IMR-90 (cell line): ENCODE measurements around the gene BRD1. TPM values are rescaled to one million over a fixed set of nuclear protein-coding genes. Genes with fewer than 3 reads are reported as not detected.

Experiments
- ATAC-seq: fragments of 200-7000 bp; cut with Tn5 transposase; 2 replicates; pipeline ENCODE4 v1.9.1; 2020; ENCODE audit warnings: low read depth, mild to moderate bottlenecking, moderate library complexity
- BruUV-seq: library from RNA; stranded (reverse); fragments of 400-500 nt; replicated peaks from 2 replicates; lab custom pipeline; 2021; lab: Mats Ljungman, UMichigan
- CTCF ChIA-PET: fragments of 300-600 bp; formaldehyde crosslinking; extraction: SDS; loops from one replicate; lab custom pipeline; 2021; ENCODE audit warnings: antibody characterized with exemption; lab: Yijun Ruan, JAX
- POLR2A ChIA-PET: fragments of 300-600 bp; sonication (Branson Sonifier 250); formaldehyde crosslinking; loops from one replicate; lab custom pipeline; 2022; ENCODE audit warnings: antibody characterized with exemption; ENCODE audit not compliant: unreplicated experiment; lab: Charles Lee
- DNase-seq: peaks from one replicate; pipeline ENCODE4 v3.0.0; 2013
- H2AFZ ChIP-seq: replicated peaks from 2 replicates; pipeline ENCODE3; 2013; ENCODE audit warnings: low read length, mild to moderate bottlenecking; ENCODE audit not compliant: poor library complexity
- H2AK5ac ChIP-seq: 2 replicates; pipeline ENCODE4 v1.6.1; 2013; ENCODE audit warnings: low read depth, low read length, inconsistent platforms
- H2AK9ac ChIP-seq: replicated peaks from 2 replicates; pipeline ENCODE3; 2013; ENCODE audit warnings: mild to moderate bottlenecking, low read depth, low read length, moderate library complexity; ENCODE audit not compliant: poor library complexity
- H2BK120ac ChIP-seq: 2 replicates; pipeline ENCODE4 v1.6.1; 2013; ENCODE audit warnings: low read depth, low read length, inconsistent platforms
- H2BK15ac ChIP-seq: 3 replicates; pipeline ENCODE4 v1.6.1; 2013; ENCODE audit warnings: low read depth, low read length, inconsistent platforms
- H2BK20ac ChIP-seq: 2 replicates; pipeline ENCODE4 v1.6.1; 2013; ENCODE audit warnings: low read depth, mild to moderate bottlenecking, inconsistent platforms, low read length, moderate library complexity
- H2BK5ac ChIP-seq: 2 replicates; pipeline ENCODE4 v1.6.1; 2013; ENCODE audit warnings: mild to moderate bottlenecking, low read depth, low read length, inconsistent platforms; ENCODE audit not compliant: poor library complexity, severe bottlenecking
- H3K14ac ChIP-seq: replicated peaks from 2 replicates; pipeline ENCODE4 v1.6.1; 2013; ENCODE audit warnings: low read depth, low read length, inconsistent platforms
- H3K18ac ChIP-seq: 2 replicates; pipeline ENCODE4 v1.6.1; 2013; ENCODE audit warnings: low read depth, low read length, control low read depth
- H3K23ac ChIP-seq: 2 replicates; pipeline ENCODE4 v1.6.1; 2013; ENCODE audit warnings: low read depth, low read length, inconsistent platforms
- H3K27ac ChIP-seq: 2 replicates; pipeline ENCODE4 v1.5.1; 2013; ENCODE audit warnings: mild to moderate bottlenecking, control low read depth, low read length; ENCODE audit not compliant: insufficient read depth
- H3K27me3 ChIP-seq: 2 replicates; pipeline ENCODE4 v1.6.1; 2013; ENCODE audit warnings: low read length; ENCODE audit not compliant: control insufficient read depth, insufficient read depth
- H3K36me3 ChIP-seq: 2 replicates; pipeline ENCODE4 v1.6.1; 2013; ENCODE audit warnings: low read length, mixed read lengths; ENCODE audit not compliant: control insufficient read depth, insufficient read depth
- H3K4ac ChIP-seq: 2 replicates; pipeline ENCODE4 v1.6.1; 2013; ENCODE audit warnings: low read depth, low read length, inconsistent platforms
- H3K4me1 ChIP-seq: 2 replicates; pipeline ENCODE4 v1.6.1; 2013; ENCODE audit warnings: low read length, mixed read lengths; ENCODE audit not compliant: control insufficient read depth, insufficient read depth
- H3K4me2 ChIP-seq: 2 replicates; pipeline ENCODE4 v1.6.1; 2013; ENCODE audit warnings: low read depth, mild to moderate bottlenecking, control low read depth, low read length, moderate library complexity
- H3K4me3 ChIP-seq: 2 replicates; pipeline ENCODE4 v1.5.1; 2013; ENCODE audit warnings: low read depth, mild to moderate bottlenecking, control low read depth, low read length, moderate library complexity; ENCODE audit not compliant: insufficient read depth
- H3K56ac ChIP-seq: 2 replicates; pipeline ENCODE4 v1.6.1; 2013; ENCODE audit warnings: low read length, inconsistent platforms; ENCODE audit not compliant: insufficient read depth; ENCODE audit errors: extremely low read depth
- H3K79me1 ChIP-seq, 2 experiments: 2 replicates each; pipeline ENCODE4 v1.6.1; 2013; ENCODE audit warnings: low read length in 2 of 2, inconsistent platforms in 1 of 2, low read depth in 1 of 2
- H3K9ac ChIP-seq: 2 replicates; pipeline ENCODE4 v1.6.1; 2013; ENCODE audit warnings: low read depth, low read length, control low read depth
- H3K9me1 ChIP-seq: 2 replicates; pipeline ENCODE4 v1.6.1; 2013; ENCODE audit warnings: low read length, inconsistent platforms; ENCODE audit not compliant: insufficient read depth
- H3K9me3 ChIP-seq: 2 replicates; pipeline ENCODE4 v1.6.1; 2013; ENCODE audit warnings: low read length; ENCODE audit not compliant: control insufficient read depth, insufficient read depth
- H4K20me1 ChIP-seq: 2 replicates; pipeline ENCODE4 v1.6.1; 2013; ENCODE audit warnings: low read length, inconsistent platforms; ENCODE audit not compliant: insufficient read depth
- H4K5ac ChIP-seq: 2 replicates; pipeline ENCODE4 v1.6.1; 2013; ENCODE audit warnings: mild to moderate bottlenecking, low read depth, low read length, control low read depth
- H4K8ac ChIP-seq, 2 experiments: 2 replicates each; pipeline ENCODE4 v1.6.1; 2013; ENCODE audit warnings: low read depth in 2 of 2, low read length in 2 of 2, control low read depth in 1 of 2, inconsistent platforms in 1 of 2
- H4K91ac ChIP-seq: 2 replicates; pipeline ENCODE4 v1.6.1; 2013; ENCODE audit warnings: low read depth, low read length, inconsistent platforms; ENCODE audit not compliant: insufficient read depth
- CEBPB ChIP-seq: IDR thresholded peaks from 2 replicates; pipeline ENCODE4 v1.6.1; 2012; ENCODE audit warnings: low read depth, low read length, improper control_type of control experiment
- RAD21 ChIP-seq: IDR thresholded peaks from 2 replicates; pipeline ENCODE4 v1.6.1; 2012; ENCODE audit warnings: low read length, improper control_type of control experiment
- SMC3 ChIP-seq: fragments of 150-350 bp; IDR thresholded peaks from 2 replicates; pipeline ENCODE4 v1.6.1; 2016; ENCODE audit warnings: low read depth, mild to moderate bottlenecking, antibody characterized with exemption, low read length, moderate library complexity
- WGBS, 2 experiments: methylation state at CpG; one replicate each; pipeline versions ENCODE4 v1.1.5 to v1.1.7; 2013; ENCODE audit warnings: missing lambda C conversion rate in 2 of 2; ENCODE audit not compliant: insufficient read length in 1 of 2; ENCODE audit errors: extremely low coverage in 2 of 2; 5-methylcytosine and 5-hydroxymethylcytosine counted together
- dilution Hi-C: fragments of 300-500 bp; cut with HindIII; formaldehyde crosslinking; loops from one replicate; pipeline ENCODE4 v1.14.3; 2018; ENCODE audit warnings: low sequenced_read_pairs; ENCODE audit not compliant: unreplicated experiment
- in situ Hi-C: fragments of 300-500 bp; cut with MboI; formaldehyde crosslinking; loops from 3 replicates; pipeline ENCODE4 v1.14.3; 2019; ENCODE audit warnings: low sequenced_read_pairs, inconsistent platforms, mixed read lengths
- intact Hi-C: fragments of 100-400 bp; cut with micrococcal nuclease; formaldehyde crosslinking; loops from 2 replicates; pipeline ENCODE4 v1.10.0; 2022
- polyA plus RNA-seq, 3 experiments: library from polyadenylated mRNA; depleted of rRNA; stranded (reverse); fragments of >200 nt; gene quantifications; 2 replicates each; pipeline ENCODE4 v1.2.3, GENCODE V29; 2012; ENCODE audit warnings: low replicate concordance in 1 of 3
- total RNA-seq: library from RNA; depleted of rRNA; stranded (reverse); fragments of >200 nt; gene quantifications from 2 replicates; pipeline ENCODE4 v1.2.3, GENCODE V29; 2012
- TF ChIP-seq, protein P1 (sequence below): fragments of 150-350 bp; IDR thresholded peaks from 2 replicates; pipeline ENCODE4 v1.6.1; 2016; ENCODE audit warnings: low read depth, mild to moderate bottlenecking, low read length, moderate library complexity, borderline replicate concordance
- TF ChIP-seq, protein P2 (sequence below): conservative IDR thresholded peaks from 2 replicates; pipeline ENCODE4 v1.5.1; 2012; ENCODE audit warnings: mild to moderate bottlenecking, low read depth, low read length, improper control_type of control experiment

Gene BRD1
- total and polyA plus RNA-seq, 2 of the 4 experiments (the other 2 are of a cell fraction) = 10.0 to 10.6 TPM

GRCh38 chr22:49724893-49725489 is 102.7 kb downstream of the BRD1 start:
- DNase-seq (peak; percentile 20), ATAC-seq (peak; percentile 98)
- ChIA-PET CTCF (no interaction called here), POLR2A (no interaction called here)
- Histone ChIP-seq H3K18ac (no peak overlapping the region), H3K14ac (no peak overlapping the region), H3K9ac (no peak overlapping the region), H3K4me3 (no peak overlapping the region), H3K23ac (no peak overlapping the region), H3K4ac (no peak overlapping the region), H2BK5ac (no peak overlapping the region), H3K27me3 (peaks cover 20% of the 10 kb centered on the region), H3K27ac (no peak overlapping the region), H3K9me1 (no peaks in the 10 kb centered on the region), H2AK9ac (no peak overlapping the region), H3K79me1 (no peaks in the 10 kb centered on the region), H4K20me1 (no peaks in the 10 kb centered on the region), H2BK15ac (no peak overlapping the region), H3K4me2 (no peak overlapping the region), H3K4me1 (no peaks in the 10 kb centered on the region), H3K36me3 (no peaks in the 10 kb centered on the region), H2AFZ (no peak overlapping the region), H4K5ac (no peak overlapping the region), H2BK120ac (no peak overlapping the region), H2BK20ac (no peak overlapping the region), H3K56ac (no peak overlapping the region), H2AK5ac (no peak overlapping the region), H3K9me3 (no peaks in the 10 kb centered on the region), H4K8ac (no peak overlapping the region), H4K91ac (no peak overlapping the region)
- in situ Hi-C loops (no loop called here), dilution Hi-C loops (no loop called here), intact Hi-C loops (no loop called here)
- WGBS, 2 experiments = 4% methylated on average over 18 of the region's 41 CpGs; no CpG with 5 or more reads in 1 of the 2 experiments
- TF ChIP-seq, protein P1, sequence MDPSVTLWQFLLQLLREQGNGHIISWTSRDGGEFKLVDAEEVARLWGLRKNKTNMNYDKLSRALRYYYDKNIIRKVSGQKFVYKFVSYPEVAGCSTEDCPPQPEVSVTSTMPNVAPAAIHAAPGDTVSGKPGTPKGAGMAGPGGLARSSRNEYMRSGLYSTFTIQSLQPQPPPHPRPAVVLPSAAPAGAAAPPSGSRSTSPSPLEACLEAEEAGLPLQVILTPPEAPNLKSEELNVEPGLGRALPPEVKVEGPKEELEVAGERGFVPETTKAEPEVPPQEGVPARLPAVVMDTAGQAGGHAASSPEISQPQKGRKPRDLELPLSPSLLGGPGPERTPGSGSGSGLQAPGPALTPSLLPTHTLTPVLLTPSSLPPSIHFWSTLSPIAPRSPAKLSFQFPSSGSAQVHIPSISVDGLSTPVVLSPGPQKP = no peak
- TF ChIP-seq, protein P2, sequence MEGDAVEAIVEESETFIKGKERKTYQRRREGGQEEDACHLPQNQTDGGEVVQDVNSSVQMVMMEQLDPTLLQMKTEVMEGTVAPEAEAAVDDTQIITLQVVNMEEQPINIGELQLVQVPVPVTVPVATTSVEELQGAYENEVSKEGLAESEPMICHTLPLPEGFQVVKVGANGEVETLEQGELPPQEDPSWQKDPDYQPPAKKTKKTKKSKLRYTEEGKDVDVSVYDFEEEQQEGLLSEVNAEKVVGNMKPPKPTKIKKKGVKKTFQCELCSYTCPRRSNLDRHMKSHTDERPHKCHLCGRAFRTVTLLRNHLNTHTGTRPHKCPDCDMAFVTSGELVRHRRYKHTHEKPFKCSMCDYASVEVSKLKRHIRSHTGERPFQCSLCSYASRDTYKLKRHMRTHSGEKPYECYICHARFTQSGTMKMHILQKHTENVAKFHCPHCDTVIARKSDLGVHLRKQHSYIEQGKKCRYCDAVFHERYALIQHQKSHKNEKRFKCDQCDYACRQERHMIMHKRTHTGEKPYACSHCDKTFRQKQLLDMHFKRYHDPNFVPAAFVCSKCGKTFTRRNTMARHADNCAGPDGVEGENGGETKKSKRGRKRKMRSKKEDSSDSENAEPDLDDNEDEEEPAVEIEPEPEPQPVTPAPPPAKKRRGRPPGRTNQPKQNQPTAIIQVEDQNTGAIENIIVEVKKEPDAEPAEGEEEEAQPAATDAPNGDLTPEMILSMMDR = peak; percentile 49
- TF ChIP-seq SMC3 (peak; percentile 25; the same call in 1 of the 2 replicates), CEBPB (no peak), RAD21 (peak; percentile 61)
- BruUV-seq = no TSS peak
